HG03175 (cell line): ENCODE measurements around the gene HYAL3.

ENCODE experiments used
- ATAC-seq: cut with Tn5 transposase; IDR thresholded peaks from one replicate; pipeline ENCODE4 v1.9.1; 2021; ENCODE audit warnings: mild to moderate bottlenecking, moderate library complexity; ENCODE audit not compliant: unreplicated experiment

HYAL3 gene

DNA sequence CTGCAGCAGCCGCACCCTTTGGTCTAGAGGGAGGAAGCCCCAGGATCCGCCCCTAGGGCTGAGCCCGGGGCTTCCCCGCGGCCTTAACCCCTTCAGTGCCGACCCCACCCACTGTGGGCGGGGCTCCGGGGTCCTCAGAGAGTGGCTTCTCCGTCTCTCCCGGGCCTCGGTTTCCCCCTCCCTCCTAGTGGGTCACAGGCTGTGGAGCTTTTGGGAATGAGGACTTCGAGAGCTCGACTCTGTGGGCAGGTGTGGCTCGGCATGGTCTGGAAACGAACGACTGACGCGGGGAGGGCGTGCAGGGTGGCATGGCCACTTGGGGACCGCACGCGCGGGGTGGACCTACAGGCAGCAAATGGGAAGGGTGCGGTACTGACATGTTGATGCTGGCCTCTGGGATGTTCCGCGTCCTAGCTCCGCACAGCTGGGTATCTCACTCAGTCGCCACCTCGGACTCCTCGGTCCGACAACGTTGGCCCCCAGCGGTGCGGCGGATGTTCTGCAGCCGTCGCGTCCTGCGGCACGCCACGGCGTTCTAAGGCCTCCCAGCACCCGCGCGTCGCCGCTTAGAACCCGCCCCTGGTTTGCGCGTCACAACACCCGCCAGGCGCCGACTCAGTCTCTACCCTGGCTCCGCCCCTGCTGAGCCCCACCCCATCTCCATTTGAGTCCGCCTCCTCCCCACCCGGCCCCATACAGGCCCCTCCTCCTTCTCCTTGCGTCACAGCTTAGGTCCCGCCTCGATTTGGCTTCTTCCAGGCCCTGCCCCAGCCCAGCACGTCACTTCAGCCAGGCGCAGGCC is at the start of gene HYAL3, which contains the start of gene NAA80:
Gene HYAL3, minus strand, starts transcription at position 570 of the 802 bp plus-strand sequence. CDS start 3,803 bp downstream, outside the sequence.
Gene NAA80, minus strand, starts transcription at position 570 of the 802 bp plus-strand sequence. CDS start 1,942 bp downstream, outside the sequence.
- ATAC-seq = peak; percentile 88

GRCh38 chr3:50347187-50347813 is 48.1 kb upstream of the HYAL3 start:
- no peak for ATAC-seq

- peak; percentile 30 for ATAC-seq
Measured at GRCh38 chr3:50345586-50346234, 46.5 kb upstream of the HYAL3 start, which contains the start of gene ZMYND10. ZMYND10 (minus strand) TSS chr3:50345732; CDS start chr3:50345579, 153 bp downstream.

- no peak for ATAC-seq
Measured at GRCh38 chr3:50345008-50345407, 45.8 kb upstream of the HYAL3 start.

DNA sequence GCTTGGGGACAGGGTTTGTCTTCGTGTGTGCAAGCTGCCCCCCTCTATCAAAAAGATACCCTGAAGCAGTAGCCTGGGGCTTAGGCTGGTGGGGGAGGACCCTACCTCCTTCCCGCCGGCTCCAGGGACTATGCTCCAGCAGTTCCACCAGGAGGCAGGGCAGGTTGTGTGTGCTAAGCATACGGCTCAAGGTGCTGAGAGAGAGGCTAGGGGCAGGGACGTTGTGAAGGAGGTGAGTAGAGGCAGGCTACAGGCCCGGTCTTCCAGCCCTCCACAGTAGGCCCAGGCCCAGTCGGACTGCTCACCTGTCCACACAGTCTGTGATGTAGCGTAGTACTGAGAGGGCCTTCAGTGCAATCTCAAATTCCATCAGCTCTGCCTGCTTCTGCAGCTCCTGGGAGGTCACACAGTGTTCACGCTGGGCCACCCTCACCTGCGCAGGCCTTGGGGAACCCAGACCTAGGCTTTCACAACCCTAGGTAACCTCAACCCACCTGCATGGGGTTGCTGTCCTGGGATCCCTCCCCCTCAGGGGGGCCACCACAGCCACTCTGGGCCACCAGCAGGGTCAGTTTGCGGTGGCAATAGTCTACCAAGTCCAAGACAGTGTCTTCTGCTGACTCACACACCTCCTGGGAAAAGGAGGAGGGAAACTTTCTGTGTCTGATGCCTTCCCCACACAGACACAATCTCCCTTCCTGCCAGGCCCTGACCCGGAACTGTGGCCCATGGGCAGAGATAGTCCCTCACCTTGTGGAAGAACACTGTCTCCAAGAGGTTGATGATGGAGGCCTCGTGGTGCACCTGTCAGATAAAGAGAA is 43.8 kb upstream of the HYAL3 start:
- ATAC-seq = no peak

DNA sequence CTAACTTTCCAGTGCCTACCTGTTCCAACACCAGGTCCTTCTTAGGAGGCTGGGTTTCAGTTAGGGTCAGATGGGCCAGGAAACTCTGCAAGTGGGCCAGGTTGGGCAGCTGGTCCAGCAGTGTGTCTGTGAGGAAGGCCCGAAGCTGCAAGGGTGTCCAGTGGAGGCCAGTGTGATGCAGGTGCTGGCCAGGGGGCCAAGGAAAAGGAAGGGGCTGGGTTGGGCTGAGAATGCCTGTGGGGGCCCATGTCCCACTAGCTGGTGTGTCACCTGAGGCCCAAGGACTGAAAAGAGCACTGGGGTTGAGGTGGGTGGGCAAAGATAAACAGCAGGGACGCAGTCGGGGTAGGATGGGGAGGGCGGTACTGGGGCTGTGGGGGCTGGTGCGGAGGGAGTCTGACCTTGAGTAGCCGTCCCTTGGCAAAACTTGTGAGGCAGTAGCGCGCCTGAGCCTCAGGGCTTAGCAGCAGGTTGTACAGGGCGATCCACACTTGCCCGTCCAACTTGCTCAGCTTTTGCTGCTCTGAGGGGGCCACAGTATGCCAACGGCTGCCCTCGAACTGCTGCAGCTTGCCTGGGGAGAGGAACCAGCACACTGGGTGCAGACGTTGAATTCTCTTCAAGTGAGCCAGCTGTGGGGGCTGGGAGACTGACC is 42.9 kb upstream of the HYAL3 start:
- no peak for ATAC-seq

DNA sequence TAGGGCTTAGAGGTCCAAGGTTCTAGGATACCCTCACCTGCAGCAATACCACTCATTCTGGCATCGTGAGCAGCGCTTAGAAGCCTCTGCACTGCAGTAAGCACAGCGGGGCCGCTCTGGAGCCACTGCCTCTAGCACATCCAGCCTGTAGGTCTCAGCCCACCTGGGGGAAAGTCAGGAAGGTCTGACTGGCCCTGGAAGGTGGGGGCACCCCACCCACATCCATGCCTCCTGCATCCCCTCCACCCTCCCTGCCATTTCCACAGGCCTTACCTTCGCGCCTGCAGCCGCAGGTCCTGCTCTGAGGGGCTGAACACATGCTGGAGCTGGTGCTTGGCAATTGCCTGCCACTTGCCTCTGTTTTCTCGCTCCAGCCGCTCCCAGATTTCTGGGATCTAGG is 42.3 kb upstream of the HYAL3 start:
- no peak for ATAC-seq

DNA sequence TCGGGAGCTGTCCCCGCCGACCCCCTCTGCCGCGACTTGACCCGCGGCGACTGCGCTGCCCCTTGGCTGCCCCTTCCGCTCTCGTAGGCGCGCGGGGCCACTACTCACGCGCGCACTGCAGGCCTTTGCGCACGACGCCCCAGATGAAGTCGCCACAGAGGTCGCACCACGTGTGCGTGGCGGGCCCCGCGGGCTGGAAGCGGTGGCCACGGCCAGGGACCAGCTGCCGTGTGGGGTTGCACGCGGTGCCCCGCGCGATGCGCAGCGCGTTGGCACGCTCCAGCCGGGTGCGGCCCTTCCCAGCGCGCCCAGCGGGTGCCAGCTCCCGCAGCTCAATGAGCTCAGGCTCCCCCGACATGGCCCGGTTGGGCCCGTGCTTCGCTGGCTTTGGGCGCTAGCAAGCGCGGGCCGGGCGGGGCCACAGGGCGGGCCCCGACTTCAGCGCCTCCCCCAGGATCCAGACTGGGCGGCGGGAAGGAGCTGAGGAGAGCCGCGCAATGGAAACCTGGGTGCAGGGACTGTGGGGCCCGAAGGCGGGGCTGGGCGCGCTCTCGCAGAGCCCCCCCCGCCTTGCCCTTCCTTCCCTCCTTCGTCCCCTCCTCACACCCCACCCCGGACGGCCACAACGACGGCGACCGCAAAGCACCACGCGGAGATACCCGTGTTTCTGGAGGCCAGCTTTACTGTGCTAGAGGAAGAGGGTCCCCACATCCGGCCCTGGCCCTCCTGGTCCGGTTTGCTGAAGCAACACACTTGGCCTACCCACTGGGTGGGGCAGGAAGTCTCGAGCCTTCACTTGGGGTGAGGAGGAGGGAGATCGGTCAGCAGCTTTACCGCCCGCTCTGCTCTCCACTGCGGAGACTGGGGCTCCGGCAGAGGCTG is 41.5 kb upstream of the HYAL3 start, which contains the start of gene RASSF1:
Gene RASSF1, minus strand, starts transcription at position 389 of the 882 bp plus-strand sequence. Its CDS starts 31 bp downstream, at position 358.
- ATAC-seq = peak; percentile 23

DNA sequence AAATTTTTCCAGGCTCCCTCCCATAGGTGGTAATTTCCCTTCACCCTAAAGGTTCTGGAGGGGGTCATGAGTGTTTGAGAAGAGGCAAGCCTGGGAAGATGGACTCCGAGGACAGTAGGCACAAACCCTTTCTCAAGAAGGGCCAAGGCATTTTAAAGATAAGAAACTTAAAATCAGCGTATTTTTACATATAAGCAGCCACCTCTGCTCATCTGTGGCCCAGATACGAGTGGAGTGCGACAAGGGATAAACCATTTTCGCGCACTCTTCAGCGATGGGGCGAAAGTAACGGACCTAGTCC is 40.9 kb upstream of the HYAL3 start:
- no peak for ATAC-seq

DNA sequence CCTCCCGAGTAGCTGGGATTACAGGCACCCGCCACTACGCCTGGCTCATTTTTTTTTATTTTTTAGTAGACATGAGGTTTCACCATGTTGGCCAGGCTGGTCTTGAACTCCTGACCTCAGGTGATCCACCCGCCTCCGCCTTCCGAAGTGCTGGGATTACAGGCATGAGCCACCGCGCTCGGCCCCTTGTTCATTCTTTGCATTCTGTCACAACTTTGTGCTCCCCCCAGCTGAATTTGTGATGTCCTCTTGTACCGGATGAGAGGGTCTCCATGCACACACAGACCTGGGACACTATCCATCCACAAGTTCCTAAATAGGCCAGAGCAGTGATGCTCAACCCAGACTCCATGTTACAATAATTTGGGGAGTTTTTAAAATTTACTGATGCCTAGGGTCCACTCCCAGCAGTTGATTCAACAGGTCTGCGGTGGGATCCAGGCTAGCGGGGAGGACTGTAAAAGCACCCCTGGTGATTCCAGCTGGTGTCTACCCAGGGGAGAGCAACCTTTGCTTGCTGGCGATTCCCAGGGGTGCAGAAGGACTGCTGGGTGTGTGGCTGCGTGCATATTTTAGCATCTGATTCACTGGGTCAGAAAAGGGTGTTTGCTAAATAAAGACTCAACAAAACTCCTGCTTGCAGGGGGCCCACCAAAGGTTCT is 40.4 kb upstream of the HYAL3 start:
- no peak for ATAC-seq

DNA sequence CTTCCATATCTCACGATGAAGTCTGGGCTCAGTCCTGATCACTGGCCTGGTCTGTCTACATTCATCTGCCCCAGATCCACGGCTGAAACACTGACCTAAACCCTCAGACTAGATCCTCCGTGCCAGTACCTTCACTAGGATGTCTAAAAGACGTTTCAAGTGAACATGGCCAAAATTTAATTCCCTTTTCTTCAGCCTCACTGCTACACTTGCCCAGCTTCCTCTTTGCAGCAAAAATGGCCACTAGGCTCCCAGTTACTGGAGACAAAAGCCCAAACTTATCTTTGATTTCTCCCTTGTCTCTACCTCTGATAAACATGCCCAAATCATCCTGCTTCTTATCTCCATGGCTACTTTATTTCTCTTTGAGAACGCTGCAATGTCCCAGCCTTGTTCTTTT is 39.8 kb upstream of the HYAL3 start:
- ATAC-seq = no peak

GRCh38 chr3:50337175-50337861 is 38.1 kb upstream of the HYAL3 start:
- peak; percentile 72 for ATAC-seq

DNA sequence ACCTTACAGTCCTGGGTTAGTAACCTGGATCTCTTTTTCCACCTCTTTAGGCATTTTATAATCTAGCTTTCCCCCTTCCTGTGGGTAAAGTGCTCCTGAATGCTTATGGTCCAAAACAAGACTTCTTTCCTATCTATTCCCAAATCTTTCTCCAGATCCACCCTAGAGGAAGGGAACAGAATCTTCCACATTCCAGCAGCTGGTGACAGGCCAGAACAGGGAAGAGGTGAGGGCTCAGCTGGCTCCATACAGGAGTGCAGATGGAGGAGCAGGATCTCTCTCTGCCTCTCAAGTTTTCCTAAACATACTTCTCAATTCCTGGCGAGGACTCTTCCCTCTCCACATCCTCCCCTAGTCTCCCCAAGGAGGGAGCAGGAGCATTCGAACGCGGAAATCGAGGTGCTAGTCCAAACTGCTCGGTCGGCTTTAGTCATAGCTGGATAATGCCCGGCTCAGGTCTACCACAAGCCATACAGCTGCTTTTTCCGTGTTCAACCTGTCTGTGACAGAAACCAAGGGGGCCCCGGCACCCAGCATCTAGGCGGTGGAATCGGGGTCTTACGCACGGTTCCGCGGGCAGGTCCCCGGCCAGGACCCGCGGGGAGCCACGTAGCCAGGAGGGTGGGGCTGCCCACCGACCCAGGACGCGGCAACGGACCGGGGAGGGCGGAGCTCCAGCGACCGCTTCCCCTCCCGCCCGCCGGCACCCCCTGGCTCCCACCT is 37.4 kb upstream of the HYAL3 start:
- ATAC-seq = peak; percentile 30

DNA sequence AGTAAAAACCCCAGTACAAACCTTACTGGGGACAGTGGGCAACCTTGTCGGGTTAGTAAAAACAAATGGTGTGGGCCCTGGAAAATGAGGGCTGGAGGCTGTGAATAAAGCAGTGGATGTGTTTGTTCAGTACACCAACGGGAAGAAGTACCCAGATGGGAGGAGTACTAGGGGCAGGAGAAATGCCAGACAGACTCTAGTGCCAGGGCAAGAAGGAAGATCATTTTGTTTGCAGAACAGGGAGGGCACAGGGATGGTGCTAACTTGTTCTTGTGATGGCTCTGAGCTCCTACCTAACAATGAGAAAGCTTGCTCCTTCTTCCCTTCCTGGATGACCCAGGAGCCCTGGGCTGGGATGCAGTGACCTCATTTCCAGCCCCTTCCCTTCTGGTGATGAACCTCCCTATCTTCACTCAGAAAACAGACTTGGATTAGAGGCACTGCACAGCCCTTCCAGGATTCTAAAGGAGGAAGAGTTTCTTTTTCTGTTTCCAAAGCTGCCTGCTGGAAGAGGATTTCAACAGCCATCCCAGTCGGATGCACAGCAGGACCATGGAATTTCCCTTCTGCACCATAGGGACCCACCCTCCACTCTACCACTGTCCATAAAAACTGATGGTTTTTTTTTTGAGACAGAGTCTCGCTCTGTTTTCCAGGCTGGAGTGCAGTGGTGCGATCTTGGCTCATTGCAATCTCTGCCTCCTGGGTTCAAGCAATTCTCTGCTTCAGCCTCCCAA is 35.3 kb upstream of the HYAL3 start:
- no peak for ATAC-seq

- no peak for ATAC-seq
Measured at GRCh38 chr3:50333744-50334328, 34.6 kb upstream of the HYAL3 start.

DNA sequence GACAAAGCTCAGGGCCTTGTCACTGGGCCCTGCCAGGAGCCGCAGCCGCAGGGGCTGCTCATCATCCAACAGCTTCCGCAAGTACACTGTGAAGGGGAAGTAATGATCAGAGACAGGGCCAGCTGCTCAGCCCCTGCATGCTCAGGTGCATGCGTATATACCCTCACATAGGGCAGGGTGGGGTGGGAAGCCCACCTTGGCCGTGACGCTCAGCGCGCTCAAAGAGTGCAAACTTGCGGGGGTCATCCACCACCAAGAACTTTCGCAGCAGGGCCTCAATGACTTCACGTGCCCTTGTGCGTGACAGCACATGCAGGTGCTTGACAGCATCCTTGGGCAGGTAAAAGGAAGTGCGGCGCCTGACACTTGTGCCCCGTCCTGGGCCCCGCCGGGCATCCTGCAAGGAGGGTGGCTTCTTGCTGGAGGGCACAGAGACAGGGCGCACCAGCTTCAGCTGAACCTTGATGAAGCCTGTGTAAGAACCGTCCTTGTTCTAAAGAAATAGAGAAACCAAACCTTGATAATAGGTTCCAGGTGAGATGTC is 32.2 kb upstream of the HYAL3 start:
- ATAC-seq = no peak
